ENCODE measurements around the gene SMIM14.
"Not testable (repeated sequence)": the region's sequence is repeated elsewhere in the genome, so short reads cannot be mapped to it uniquely, and the experiment has no call there.

Gene SMIM14

DNA sequence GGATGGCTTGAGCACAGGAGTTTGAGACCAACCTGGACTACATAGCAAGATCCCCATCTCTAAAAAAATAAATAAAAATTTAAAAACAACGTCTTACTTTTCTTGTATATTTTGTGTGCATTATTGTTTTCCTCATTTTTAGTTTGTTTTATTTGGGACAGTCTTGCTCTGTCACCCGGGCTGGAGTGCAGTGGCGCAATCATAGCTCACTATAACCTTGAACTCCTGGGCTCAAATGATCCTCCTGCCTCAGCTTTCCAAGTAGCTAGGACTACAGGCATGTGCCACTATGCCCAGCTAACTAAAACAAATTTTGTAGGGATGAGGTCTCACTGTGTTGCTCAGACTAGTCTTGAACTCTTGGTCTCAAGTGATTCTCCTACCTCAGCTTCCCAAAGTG, 9.5 kb upstream of the SMIM14 start:
- DNase-seq (ENCODE audit: low read depth in 1 of 2, low spot score in 1 of 2): no peak

DNA sequence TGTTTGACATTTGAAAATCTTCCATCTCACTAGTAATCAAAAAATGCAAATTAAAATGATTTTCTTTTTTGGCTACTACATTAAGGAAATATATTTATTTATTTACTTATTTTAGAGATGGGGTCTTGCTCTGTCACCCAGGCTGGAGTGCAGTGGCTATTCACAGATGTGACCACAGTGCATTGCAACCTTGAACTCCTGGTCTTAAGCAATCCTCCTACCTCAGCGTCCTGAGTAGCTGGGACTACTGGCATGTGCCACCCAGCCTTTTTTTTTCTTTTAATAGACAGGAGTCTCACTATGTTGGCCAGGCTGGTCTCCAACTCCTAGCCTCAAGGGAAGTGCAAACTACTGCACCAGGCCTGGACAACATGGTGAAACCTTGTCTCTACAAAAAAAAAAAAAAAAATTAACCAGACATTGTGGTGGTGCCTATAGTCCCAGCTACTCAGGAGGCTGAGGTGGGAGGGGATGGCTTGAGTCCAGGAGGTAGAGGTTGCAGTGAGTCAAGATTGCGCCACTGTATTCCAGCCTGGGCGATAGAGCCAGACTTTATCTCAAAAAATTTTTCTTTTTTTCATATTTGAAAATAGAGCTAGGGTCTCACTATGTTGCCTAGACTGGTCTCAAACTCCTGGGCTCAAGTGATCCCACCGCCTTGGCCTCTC, 4.4 kb upstream of the SMIM14 start:
- DNase-seq (ENCODE audit: low read depth in 1 of 2, low spot score in 1 of 2): no peak

DNA sequence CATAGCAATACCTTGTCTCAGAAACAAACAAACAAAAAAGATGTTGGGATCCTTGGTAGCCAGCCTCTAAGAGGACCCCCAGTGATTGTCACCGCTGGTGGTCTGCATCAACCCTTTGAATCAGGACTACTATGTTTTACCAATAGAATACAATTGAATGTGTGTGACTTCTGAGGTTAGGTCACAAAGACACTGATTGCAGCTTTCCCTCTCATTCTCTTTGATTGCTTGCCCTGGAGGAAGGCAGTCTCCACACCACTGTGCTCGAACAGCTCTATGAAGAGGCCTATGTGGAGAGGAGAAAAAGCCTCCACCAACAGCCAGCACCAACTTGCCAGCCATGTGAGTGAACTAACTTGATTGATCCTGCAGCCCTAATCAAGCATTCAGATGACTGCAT, 2.8 kb upstream of the SMIM14 start:
- DNase-seq (ENCODE audit: low read depth in 1 of 2, low spot score in 1 of 2): no peak

DNA sequence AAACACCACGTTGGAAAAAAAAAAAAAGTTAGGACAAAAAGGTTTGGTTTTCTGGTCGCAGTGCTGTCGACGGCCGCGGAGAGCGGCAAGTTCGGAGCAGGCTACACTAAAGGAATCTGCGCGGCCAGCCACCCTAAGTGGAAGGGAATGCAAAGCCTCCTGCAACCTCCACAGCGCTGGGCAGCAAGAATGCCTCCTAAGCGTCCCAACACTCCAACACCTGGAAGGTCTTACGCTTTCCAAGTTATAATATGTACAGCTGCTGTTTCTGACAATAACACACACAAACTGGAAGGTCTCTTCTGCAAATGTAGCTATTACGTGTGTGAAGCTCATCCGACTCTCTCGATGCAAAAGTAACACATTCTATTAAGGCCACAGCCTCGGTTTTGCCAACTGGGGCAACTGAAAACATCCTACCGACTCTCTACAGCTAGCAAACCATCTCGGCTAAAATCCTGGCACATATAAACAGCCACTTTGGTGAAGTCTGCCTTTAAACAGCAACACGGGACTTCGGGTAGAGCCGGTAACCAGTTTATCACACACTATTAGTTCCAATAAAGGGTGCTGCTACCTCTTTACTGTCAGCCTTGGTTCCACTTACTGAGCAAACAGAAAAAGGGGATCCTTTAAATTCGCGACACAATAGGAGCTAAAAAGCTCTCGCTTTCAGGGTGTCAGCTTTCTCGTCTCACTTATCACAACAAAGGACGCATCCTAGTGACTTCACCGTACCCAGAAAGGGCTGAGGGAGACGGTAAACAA, 895 bp downstream of the SMIM14 start:
- no peak for DNase-seq (ENCODE audit: low read depth in 1 of 2, low spot score in 1 of 2)

DNA sequence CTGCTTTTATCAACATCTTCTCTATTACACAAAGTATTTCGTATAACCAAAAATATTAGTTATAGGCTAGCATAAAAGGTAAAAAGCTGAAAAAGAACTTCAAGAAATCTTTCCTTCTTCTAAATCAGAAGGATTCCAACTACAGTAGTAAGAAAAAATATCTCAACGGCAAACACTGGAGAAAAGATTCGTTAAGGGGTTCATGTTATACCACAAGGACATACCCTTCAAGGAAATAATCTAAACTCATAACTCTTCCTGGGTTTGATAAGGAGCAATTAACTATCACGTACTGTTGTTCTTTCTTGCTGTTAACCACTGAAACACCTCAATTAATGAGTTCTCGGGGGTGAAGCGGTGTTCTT, 1.5 kb downstream of the SMIM14 start:
- DNase-seq (ENCODE audit: low read depth in 1 of 2, low spot score in 1 of 2): no peak

DNA sequence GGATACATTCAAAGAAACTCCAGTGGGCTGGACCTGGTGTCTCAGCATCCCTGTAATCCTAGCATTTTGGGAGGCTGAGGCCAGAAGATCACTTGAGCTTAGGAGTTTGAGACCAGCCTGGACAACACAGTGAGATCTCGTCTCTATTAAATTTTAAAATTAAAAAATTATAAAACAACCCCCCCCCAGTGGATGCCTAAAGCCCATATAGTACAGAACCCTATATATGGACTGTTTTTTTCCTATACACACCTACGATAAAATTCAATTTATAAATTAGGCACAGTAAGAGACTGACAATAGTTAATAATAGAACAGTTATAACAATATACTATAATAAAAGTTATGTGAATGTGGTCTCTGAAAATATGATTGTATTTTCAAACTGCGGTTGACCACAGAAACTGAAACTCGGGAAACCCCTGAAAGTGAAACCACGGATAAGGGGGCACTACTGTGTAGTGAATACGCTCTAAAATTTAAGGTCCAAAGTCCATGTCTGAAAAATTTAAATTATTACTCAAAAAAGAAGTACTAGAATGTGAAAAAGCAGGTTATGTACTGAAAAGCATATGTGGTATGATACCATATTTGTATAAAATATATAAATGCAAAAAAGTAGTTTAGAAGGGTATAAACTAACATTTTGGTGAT, 2.0 kb downstream of the SMIM14 start:
- no peak for DNase-seq (ENCODE audit: low read depth in 1 of 2, low spot score in 1 of 2)

DNA sequence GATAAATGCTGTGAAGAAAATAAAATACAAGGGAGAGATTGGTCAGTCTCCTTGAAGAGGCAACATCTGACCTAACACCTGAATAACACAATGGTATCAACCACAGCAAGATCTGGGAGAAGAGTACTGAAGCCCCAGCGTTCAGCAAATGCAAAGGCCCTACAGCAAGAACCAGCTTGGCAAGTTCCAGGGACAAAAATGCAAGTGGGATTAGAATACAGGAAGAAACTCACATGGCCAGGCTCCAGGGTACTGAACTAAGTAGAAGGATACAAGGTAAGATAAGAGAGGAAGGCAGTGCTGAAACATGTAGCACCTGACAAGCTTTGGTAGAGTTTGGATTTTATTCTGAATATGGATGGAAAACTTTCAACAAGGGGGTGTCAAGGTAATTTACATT, 3.6 kb downstream of the SMIM14 start:
- no peak for DNase-seq (ENCODE audit: low read depth in 1 of 2, low spot score in 1 of 2)

DNA sequence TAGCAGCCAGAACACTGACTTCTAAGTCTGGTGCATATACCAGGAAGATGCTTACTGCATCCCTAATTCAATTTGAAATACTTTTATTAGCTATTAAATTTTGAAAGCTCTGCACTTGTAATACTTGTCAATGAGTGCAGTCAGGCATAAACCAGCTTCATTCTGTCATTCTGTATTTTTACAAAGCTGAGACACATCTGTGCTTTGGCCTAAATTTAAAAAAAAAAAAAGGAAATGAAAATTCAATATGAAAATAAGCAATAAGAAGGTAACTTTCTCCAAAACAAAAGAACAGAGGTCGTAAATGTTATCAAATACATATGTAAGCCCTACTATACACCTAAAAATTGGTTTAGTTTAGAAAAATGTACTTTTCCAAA, 7.0 kb downstream of the SMIM14 start:
- DNase-seq (ENCODE audit: low read depth in 1 of 2, low spot score in 1 of 2): no peak

DNA sequence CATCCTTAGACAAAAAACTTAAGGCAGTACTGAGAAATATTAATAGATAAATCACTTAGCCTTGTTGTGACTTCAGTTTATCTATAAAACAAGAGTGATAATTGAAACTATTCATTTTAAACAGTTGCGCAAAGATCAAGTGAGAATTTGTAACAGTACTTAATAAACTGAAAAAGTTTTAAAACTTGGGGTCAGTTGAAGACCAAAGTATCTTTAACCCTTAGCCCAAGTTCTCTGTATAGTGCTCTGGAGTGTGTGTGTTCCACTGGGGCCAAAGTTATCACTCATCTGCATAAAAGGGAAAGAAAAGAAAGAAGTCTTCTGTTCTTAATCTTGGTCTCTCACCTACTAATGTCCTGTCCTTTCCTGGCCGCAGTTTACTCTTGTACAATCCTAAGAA, 11.3 kb downstream of the SMIM14 start:
- DNase-seq (ENCODE audit: low read depth in 1 of 2, low spot score in 1 of 2): no peak

DNA sequence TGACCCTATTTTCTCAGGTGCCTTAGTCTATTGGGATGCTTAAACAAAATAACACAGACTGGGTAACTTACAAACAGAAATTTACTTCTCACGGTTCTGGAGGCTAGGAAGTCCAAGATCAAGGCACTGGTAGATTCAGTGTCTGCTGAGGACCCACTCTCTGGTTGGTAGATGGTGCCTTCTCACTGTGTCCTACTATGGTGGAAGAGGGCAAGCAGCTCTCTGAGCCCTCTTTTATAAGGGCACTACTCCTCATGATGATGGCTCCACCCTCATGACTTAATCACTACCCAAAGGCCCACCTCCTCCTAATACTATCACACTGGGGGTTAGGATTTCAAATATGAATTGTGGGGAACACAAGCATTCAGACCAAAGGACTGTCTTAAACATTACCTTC, 11.8 kb downstream of the SMIM14 start:
- no peak for DNase-seq (ENCODE audit: low read depth in 1 of 2, low spot score in 1 of 2)

DNA sequence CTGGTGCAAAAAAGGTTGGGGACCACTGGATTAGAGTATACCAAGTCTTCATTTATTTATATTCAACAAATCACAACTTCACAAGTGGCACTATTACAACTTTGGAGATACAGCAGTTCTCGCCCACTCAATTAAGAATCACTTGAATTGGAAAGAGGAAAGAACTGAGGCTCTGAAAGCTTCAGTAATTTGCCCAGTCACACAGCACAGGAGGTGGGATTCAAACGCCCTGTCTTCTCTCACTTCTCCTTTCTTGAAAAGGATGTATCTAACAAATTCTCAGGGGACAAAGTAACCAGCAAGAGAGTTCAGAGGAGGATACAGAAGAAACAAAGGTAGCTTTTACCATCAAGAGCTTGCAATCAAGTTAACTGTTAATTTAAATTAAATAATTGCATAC, 12.4 kb downstream of the SMIM14 start:
- DNase-seq (ENCODE audit: low read depth in 1 of 2, low spot score in 1 of 2): no peak

DNA sequence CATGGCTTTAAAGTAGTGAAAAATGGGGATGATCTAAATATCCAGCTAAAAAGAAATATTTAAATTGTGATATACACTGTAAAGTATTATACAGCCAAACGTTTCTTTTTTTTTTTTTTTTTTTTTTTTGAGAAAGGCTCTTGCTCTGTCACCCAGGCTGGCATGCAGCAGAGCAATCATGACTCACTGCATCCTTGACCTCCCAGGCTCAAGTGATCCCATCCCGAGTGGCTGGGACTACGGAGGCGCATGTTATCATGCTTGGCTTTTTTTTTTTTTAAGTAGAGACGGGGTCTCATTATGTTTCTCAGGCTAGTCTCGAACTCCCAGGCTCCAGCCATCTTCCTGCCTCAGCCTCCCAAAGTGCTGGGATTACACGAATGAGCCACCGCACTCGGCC, 17.1 kb downstream of the SMIM14 start:
- no peak for DNase-seq (ENCODE audit: low read depth in 1 of 2, low spot score in 1 of 2)

DNA sequence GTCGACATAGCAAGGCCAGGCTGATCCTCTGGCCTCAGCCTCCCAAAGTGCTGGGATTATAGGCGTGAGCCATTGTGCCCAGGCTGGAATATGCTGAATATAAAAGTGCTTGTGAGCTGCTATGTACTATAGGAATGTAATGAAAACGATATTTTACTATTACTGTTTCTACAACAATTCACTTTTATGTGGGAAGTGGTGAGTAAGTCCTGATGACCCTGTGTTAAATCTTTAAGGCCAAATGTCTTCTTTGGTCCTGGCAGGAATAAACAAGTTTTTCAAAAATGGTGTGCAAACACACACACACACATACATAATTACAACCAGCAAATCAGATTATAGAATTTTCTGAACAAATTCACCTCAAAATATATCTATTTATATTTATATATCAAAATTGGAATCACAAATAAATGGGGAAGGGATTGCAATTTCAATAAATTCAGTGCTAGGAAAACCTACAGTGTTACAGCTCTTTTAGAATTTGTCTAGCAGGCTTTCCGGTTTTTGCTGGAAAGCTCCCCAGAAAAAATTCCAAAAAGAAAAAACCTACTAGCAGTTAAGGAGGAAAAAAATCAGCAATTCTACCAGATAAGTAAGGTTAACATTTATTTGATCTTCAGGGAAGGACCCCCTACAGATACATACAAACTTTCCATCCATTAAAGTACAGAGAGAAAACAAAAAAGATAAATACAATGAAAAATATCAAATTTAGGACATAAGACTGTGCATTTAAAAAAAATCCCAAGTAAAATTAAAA, 17.9 kb downstream of the SMIM14 start:
- DNase-seq (ENCODE audit: low read depth in 1 of 2, low spot score in 1 of 2): no peak

DNA sequence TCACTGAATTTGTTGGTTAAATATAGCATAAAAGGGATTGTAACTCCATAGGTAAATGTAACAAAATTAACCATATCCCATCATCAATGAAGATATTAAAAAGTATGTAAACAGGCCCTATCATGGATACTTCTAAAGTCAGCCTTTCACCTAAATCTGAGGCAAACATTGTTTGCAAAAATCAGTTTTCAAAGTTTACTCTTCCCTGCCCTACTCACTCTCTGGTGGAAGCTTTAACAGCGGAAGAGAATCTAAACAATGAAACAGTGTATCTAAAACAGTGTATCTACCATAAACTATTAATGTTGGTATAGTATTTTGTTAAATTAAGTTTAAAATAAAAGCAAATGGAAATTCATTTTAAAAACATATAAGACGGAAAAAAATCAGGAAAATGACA, 21.1 kb downstream of the SMIM14 start:
- no peak for DNase-seq (ENCODE audit: low read depth in 1 of 2, low spot score in 1 of 2)

DNA sequence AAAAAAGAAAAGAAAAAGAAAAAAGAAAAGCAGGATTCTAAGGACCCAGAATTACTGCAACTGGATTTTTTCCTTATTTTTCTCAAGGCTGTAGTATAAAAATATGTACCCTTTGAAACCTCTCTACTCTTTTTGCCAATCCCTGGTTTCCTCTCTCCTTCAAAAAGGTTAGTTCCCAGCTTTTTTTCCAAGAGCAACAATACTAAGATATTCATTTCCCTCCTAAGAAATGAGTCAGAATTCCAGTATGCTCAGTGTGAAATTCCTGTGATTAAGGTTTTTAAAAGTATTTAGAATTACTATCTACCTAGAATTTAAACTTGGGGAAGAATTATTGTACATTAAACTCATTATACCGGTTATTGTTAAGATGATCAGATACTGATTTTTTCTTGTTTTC, 22.0 kb downstream of the SMIM14 start:
- DNase-seq (ENCODE audit: low read depth in 1 of 2, low spot score in 1 of 2): no peak

DNA sequence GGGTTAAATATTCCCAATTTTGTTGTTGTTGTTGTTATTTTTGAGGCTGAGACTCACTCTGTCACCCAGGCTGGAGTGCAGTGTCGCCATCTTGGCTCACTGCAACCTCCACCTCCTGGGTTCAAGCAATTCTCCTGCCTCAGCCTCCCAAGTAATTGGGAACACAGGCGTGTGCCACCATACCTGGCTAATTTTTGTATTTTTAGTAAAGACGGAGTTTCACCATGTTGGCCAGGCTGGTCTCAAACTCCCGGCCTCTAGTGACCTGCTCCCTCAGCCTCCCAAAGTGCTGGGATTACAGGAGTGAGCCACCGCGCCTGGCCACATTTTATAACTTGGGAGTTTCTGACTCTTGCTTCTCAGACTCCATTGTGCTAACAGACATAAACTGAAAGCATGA, 22.6 kb downstream of the SMIM14 start:
- not testable (repeated sequence) for DNase-seq (ENCODE audit: low read depth in 1 of 2, low spot score in 1 of 2)

DNA sequence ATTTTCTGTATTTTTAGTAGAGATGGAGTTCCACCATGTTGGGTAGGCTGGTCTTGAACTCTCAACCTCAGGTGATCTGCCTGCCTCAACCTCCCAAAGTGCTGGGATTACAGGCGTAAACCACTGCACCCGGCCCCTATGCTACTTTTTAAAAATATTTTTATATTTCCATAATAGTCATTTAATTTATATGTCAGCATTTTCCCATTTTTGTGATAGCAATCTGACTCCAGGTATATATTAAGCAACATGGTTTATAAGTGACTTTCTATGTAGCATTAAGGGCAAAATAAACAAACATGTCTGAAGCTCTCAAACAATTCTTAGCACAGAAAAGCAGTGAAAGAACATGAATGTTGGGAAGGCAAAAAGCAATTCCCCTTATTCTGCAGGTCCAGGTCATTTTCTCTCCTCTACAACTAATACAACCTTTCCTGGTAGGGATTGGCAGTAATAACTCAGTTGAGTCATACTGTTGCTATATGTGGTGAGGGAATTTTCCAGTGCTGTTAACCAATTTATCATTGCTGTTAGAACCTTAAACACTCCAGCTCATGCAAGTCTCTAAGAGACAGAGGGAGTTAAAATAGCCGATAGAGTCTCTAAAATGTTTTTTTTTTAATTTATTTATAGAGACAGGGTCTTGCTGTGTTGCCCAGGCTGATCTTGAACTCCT, 24.0 kb downstream of the SMIM14 start:
- no peak for DNase-seq (ENCODE audit: low read depth in 1 of 2, low spot score in 1 of 2)

DNA sequence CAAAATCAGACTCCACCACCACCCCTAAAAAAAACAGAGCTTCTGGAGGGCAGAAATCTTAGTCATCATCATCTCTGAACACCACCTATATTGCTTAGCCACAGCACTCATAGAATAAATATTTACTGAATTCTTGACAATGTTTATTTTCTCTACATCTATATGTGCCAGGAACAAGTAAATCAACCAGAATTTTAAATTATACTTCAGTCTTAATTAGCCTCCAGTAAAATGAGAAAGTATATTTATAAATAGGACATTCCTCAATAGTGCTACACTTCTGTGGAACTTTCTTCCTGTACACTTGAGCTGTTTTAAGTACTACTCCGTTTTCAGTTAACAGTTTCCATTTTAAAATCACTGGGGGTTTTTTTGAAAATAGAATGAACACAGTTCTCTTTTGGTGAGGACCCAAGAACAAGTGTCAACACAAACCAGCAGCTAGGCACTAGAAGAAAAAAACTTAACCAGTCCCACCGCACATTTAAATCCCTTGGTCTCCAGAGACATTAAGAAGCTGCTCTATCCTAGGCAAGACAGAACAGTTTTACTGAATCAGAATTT, 25.5 kb downstream of the SMIM14 start:
- no peak for DNase-seq (ENCODE audit: low read depth in 1 of 2, low spot score in 1 of 2)

DNA sequence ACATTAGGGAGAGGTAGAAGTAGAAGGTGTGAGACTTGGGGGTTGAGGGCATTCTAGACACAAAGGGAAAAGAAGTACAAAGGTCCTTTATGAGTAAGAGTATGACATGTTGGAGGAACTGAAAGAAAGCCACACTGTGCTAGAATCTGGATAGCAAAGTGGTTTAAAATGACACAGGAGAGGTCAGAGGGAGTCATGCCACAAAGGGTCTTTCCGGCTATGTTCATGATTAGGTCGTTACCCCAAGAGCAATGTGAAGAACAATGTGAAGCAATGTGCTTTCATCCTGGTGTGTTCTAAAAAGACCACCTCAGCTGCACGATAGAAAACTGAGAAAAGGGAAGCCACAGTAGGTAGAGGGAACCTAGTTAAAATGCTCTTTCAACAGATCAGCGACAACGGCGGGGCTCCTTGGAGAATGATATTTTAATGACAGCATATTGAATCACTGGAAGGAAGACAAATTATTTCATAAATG, 29.2 kb downstream of the SMIM14 start:
- DNase-seq (ENCODE audit: low read depth in 1 of 2, low spot score in 1 of 2): no peak

DNA sequence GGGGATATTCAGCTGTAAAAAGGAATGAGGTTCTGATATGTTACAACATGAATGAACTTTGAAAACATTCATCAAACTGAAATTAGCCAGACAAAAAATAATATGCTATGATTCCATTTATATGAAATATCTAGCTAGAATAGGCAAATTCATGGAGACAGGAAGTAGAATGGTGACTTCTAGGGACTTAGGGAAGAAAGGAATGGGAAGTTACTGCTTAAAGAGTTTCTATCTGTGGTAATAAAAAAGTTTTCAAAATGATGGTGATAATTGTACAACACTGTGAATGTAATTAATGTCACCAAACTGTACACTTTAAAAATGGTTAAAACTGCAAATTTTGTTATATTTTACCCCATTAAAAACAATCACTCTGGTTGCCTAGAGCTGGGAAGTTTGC, 30.2 kb downstream of the SMIM14 start:
- DNase-seq (ENCODE audit: low read depth in 1 of 2, low spot score in 1 of 2): no peak

DNA sequence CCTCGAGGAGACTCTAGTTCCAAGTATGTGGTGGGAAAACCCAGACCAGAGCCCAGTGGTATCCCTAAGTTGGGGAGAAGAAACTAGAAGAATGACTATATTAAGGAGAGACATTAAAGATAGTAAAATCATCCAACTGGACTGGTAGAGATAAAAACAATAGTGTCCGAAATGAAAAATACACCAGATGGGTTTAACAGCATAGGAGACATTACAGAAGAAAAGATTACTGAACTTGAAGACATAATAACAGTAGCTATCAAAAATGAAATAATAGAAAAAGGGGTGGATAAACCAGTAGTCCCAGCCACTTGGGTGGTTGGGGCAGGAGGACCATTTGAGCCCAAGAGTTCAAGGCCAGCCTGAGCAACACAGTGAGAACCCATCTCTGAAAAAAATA, 31.9 kb downstream of the SMIM14 start:
- DNase-seq (ENCODE audit: low read depth in 1 of 2, low spot score in 1 of 2): no peak

Data from activated CD4-positive, alpha-beta T cell treated with anti-CD3 and anti-CD28 coated beads, Interleukin-2, amount 50 U/mL, for 24 hours (primary cell).